Thymus (tissue), 11 donors: ENCODE results near the gene DCUN1D4. TPM values are rescaled to one million over a fixed set of nuclear protein-coding genes. Genes with fewer than 3 reads are reported as not detected.

ENCODE experiments used
- DNase-seq, 9 donors: peaks; one replicate each; pipeline ENCODE4 v3.0.0-alpha.2; 2013; ENCODE audit warnings: low spot score in 9 of 9, low read depth in 6 of 9, missing footprints in 1 of 9
- H3K27ac ChIP-seq, 2 donors: one replicate each; pipeline ENCODE4 v1.5.1; 2013; ENCODE audit warnings: control low read depth in 1 of 2, low read depth in 1 of 2, low read length in 1 of 2, mild to moderate bottlenecking in 1 of 2, moderate library complexity in 1 of 2
- H3K27me3 ChIP-seq, 2 donors: one replicate each; pipeline ENCODE4 v1.5.1; 2013; ENCODE audit warnings: low read length in 1 of 2; ENCODE audit not compliant: control insufficient read depth in 2 of 2, insufficient read depth in 1 of 2
- H3K36me3 ChIP-seq, 2 donors: one replicate each; pipeline ENCODE4 v1.5.1; 2013; ENCODE audit warnings: low read length in 1 of 2, mild to moderate bottlenecking in 1 of 2, moderate library complexity in 1 of 2; ENCODE audit not compliant: control insufficient read depth in 2 of 2, insufficient read depth in 2 of 2
- H3K4me1 ChIP-seq, 2 donors: one replicate each; pipeline ENCODE4 v1.5.1; 2013; ENCODE audit warnings: low read length in 2 of 2; ENCODE audit not compliant: control insufficient read depth in 2 of 2, insufficient read depth in 2 of 2
- H3K4me3 ChIP-seq, 2 donors: one replicate each; pipeline ENCODE4 v1.5.1; 2013; ENCODE audit warnings: low read length in 2 of 2, control low read depth in 1 of 2, mild to moderate bottlenecking in 1 of 2
- H3K9me3 ChIP-seq, 2 donors: one replicate each; pipeline ENCODE4 v1.5.1; 2013; ENCODE audit warnings: low read length in 1 of 2, mild to moderate bottlenecking in 1 of 2; ENCODE audit not compliant: control insufficient read depth in 2 of 2, insufficient read depth in 1 of 2
- WGBS: extraction: QIAGEN DNeasy Blood & Tissue Kit; methylation state at CpG from one replicate; pipeline ENCODE4 v1.1.7; 2013; 5-methylcytosine and 5-hydroxymethylcytosine counted together
- polyA plus RNA-seq: library from polyadenylated mRNA; stranded (reverse); fragments of 200-250 nt; gene quantifications from one replicate; pipeline ENCODE4 v1.2.3, GENCODE V29; 2013
- total RNA-seq: library from RNA; stranded (reverse); fragments of 120-200 nt; gene quantifications from one replicate; pipeline ENCODE4 v1.2.4, GENCODE V29; 2013
- donor health status: healthy.

DCUN1D4 gene
- total and polyA plus RNA-seq, 2 donors: 17.0 to 24.1 TPM

GRCh38 chr4:51965862-51966261 is 122.9 kb downstream of the DCUN1D4 start:
- Histone ChIP-seq H3K9me3 (no peaks in the 10 kb centered on the region), H3K27me3 (no peaks in the 10 kb centered on the region), H3K4me1 (no peaks in the 10 kb centered on the region), H3K36me3 (no peaks in the 10 kb centered on the region), H3K27ac (no peak overlapping the region), H3K4me3 (no peak overlapping the region)
- no peak for DNase-seq
- 94% methylated on average over 1 of the region's 1 CpG for WGBS

Other genes with a start within 250 kb of the DCUN1D4 start
- gene LRRC66, start 177.2 kb downstream of the DCUN1D4 start, total RNA-seq: 0.09 TPM
- 0.41 TPM for gene LRRC66, start 177.2 kb downstream of the DCUN1D4 start, polyA plus RNA-seq
- gene SGCB, start 195.1 kb downstream of the DCUN1D4 start, total RNA-seq: 2.5 TPM
- gene SGCB, start 195.1 kb downstream of the DCUN1D4 start, polyA plus RNA-seq: 8.8 TPM
- gene SPATA18, start 208.2 kb downstream of the DCUN1D4 start, total RNA-seq: 1.6 TPM
- gene SPATA18, start 208.2 kb downstream of the DCUN1D4 start, polyA plus RNA-seq: 3.1 TPM